HepG2 (cell line): ENCODE data around the gene FBXO2. TPM values are rescaled to one million over a fixed set of nuclear protein-coding genes. Genes with fewer than 3 reads are reported as not detected.

ENCODE experiments used
- CBFB ChIP-seq: sonication (generic); formaldehyde crosslinking; IDR thresholded peaks from 2 replicates; pipeline ENCODE4 v1.4.0; 2020; ENCODE audit warnings: missing genetic modification reagents
- CHD2 ChIP-seq: IDR thresholded peaks from 2 replicates; pipeline ENCODE4 v1.6.1; 2011; ENCODE audit warnings: low read depth, low read length, improper control_type of control experiment
- GABPB1 ChIP-seq: IDR thresholded peaks from 2 replicates; pipeline ENCODE4 v1.6.1; 2016; ENCODE audit warnings: mild to moderate bottlenecking, missing genetic modification reagents, moderate library complexity, missing compliant biosample characterization
- KDM5B ChIP-seq: sonication (generic); formaldehyde crosslinking; IDR thresholded peaks from 2 replicates; pipeline ENCODE4 v1.4.0; 2020; ENCODE audit warnings: missing genetic modification reagents, mild to moderate bottlenecking, borderline replicate concordance
- KLF13 ChIP-seq: sonication (generic); formaldehyde crosslinking; IDR thresholded peaks from 2 replicates; pipeline ENCODE4 v1.4.0; 2020; ENCODE audit warnings: mild to moderate bottlenecking, missing genetic modification reagents
- NR2F6 ChIP-seq, 2 experiments: IDR thresholded peaks; 2 replicates each; pipeline ENCODE4 v1.6.1; 2016; ENCODE audit warnings: antibody characterized with exemption in 1 of 2, mild to moderate bottlenecking in 1 of 2
- POLR2A ChIP-seq, 2 experiments: IDR thresholded peaks; 2 replicates each; pipeline ENCODE4 v1.6.1; 2011; ENCODE audit warnings: low read depth in 2 of 2, low read length in 2 of 2, mild to moderate bottlenecking in 1 of 2, moderate library complexity in 1 of 2; ENCODE audit not compliant: insufficient read depth in 1 of 2
- RFX5 ChIP-seq: IDR thresholded peaks from 2 replicates; pipeline ENCODE4 v1.6.1; 2011; ENCODE audit warnings: low read depth, low read length, improper control_type of control experiment
- SNAPC2 ChIP-seq: sonication (generic); formaldehyde crosslinking; IDR thresholded peaks from 2 replicates; pipeline ENCODE4 v1.8.1; 2022; ENCODE audit warnings: mild to moderate bottlenecking, missing genetic modification reagents
- STAT5B ChIP-seq: sonication (generic); formaldehyde crosslinking; IDR thresholded peaks from 2 replicates; pipeline ENCODE4 v1.4.0; 2020; ENCODE audit warnings: missing genetic modification reagents
- SUZ12 ChIP-seq: fragments of 150-350 bp; IDR thresholded peaks from 2 replicates; pipeline ENCODE4 v1.6.1; 2014; ENCODE audit warnings: low read depth, low read length
- TEF ChIP-seq: sonication (generic); formaldehyde crosslinking; IDR thresholded peaks from 2 replicates; pipeline ENCODE4 v1.5.0; 2020; ENCODE audit warnings: missing genetic modification reagents
- YEATS2 ChIP-seq: sonication (generic); formaldehyde crosslinking; IDR thresholded peaks from 2 replicates; pipeline ENCODE4 v1.4.0; 2020; ENCODE audit warnings: missing genetic modification reagents, borderline replicate concordance
- ZBTB2 ChIP-seq: sonication (generic); formaldehyde crosslinking; IDR thresholded peaks from 2 replicates; pipeline ENCODE4 v1.8.0; 2022; ENCODE audit warnings: low read depth, missing genetic modification reagents
- ZBTB34 ChIP-seq: sonication (generic); formaldehyde crosslinking; IDR thresholded peaks from 2 replicates; pipeline ENCODE4 v1.8.0; 2022; ENCODE audit warnings: mild to moderate bottlenecking, missing genetic modification reagents
- ZFAT ChIP-seq: sonication (generic); formaldehyde crosslinking; conservative IDR thresholded peaks from 2 replicates; pipeline ENCODE4 v1.8.1; 2023; ENCODE audit warnings: missing genetic modification reagents, inconsistent platforms
- ZGPAT ChIP-seq: IDR thresholded peaks from 2 replicates; pipeline ENCODE4 v1.6.1; 2016; ENCODE audit warnings: mild to moderate bottlenecking
- ZNF124 ChIP-seq: sonication (generic); formaldehyde crosslinking; IDR thresholded peaks from 2 replicates; pipeline ENCODE4 v1.4.0; 2020; ENCODE audit warnings: missing genetic modification reagents
- ZNF251 ChIP-seq: sonication (generic); formaldehyde crosslinking; IDR thresholded peaks from 2 replicates; pipeline ENCODE4 v1.9.0; 2021; ENCODE audit warnings: mild to moderate bottlenecking, missing genetic modification reagents
- ZNF282 ChIP-seq: fragments of 450-650 bp; IDR thresholded peaks from 2 replicates; pipeline ENCODE4 v1.6.1; 2018; ENCODE audit not compliant: partially characterized antibody
- ZNF33A ChIP-seq: sonication (generic); formaldehyde crosslinking; IDR thresholded peaks from 2 replicates; pipeline ENCODE4 v1.5.1; 2020; ENCODE audit warnings: missing genetic modification reagents, mild to moderate bottlenecking, moderate library complexity, borderline replicate concordance
- ZNF576 ChIP-seq: sonication (generic); formaldehyde crosslinking; IDR thresholded peaks from 2 replicates; pipeline ENCODE4 v1.4.0; 2020; ENCODE audit warnings: mild to moderate bottlenecking, missing genetic modification reagents
- ZNF615 ChIP-seq: sonication (generic); formaldehyde crosslinking; IDR thresholded peaks from 2 replicates; pipeline ENCODE4 v1.5.0; 2020; ENCODE audit warnings: mild to moderate bottlenecking, missing genetic modification reagents, borderline replicate concordance
- ZNF7 ChIP-seq: IDR thresholded peaks from 2 replicates; pipeline ENCODE4 v1.6.1; 2016; ENCODE audit warnings: missing biosample characterization, missing genetic modification reagents
- ZNF839 ChIP-seq: sonication (generic); formaldehyde crosslinking; IDR thresholded peaks from 2 replicates; pipeline ENCODE4 v1.4.0; 2020; ENCODE audit warnings: missing genetic modification reagents, mild to moderate bottlenecking, borderline replicate concordance
- ZZZ3 ChIP-seq: sonication (generic); formaldehyde crosslinking; IDR thresholded peaks from 2 replicates; pipeline ENCODE4 v1.4.0; 2020; ENCODE audit warnings: missing genetic modification reagents, mild to moderate bottlenecking, borderline replicate concordance
- polyA plus RNA-seq, 8 experiments: library from polyadenylated mRNA; depleted of rRNA in 3 of 8; stranded (reverse) in 7 of 8; unstranded in 1 of 8; fragments of >200 nt; fragmentation: Illumina TruSeq in 4 of 8; extraction: Trizol in 4 of 8; gene quantifications; 2 replicates each; pipeline versions ENCODE4 v1.2.1 to v1.2.3, GENCODE V29; 2011 to 2016; ENCODE audit warnings: low read depth in 4 of 8, missing spikeins in 1 of 8, mixed read lengths in 1 of 8; ENCODE audit not compliant: insufficient read depth in 1 of 8
- total RNA-seq, 5 experiments: library from RNA; depleted of rRNA; stranded (reverse); fragments of >200 nt; fragmentation: Illumina TruSeq; extraction: Trizol; gene quantifications; 2 replicates each; pipeline ENCODE4 v1.2.3, GENCODE V29; 2016; ENCODE audit warnings: low read depth in 1 of 5

FBXO2 gene
- total and polyA plus RNA-seq, 2 of the 13 experiments (the other 11 are each of a cell fraction or from before 2014, with no cell fraction given), result 79.3 to 112 TPM

- TF ChIP-seq ZNF33A (CRISPR knock-in tag) (no peak), KLF13 (CRISPR knock-in tag) (no peak), ZBTB2 (CRISPR knock-in tag) (0 out of 2 replicates have a peak, but pooled peaks have one; percentile 10), ZNF7 (CRISPR knock-in tag) (no peak), SNAPC2 (CRISPR knock-in tag) (0 out of 2 replicates have a peak, but pooled peaks have one; percentile 55), NR2F6 (IDR thresholded peaks at IDR 0.05) (peak; percentile 65; the same call in 1 of the 2 replicates), NR2F6 (CRISPR knock-in tag; IDR thresholded peaks at IDR 0.05) (peak; percentile 36; the same call in 1 of the 2 replicates), ZBTB34 (CRISPR knock-in tag) (0 out of 2 replicates have a peak, but pooled peaks have one; percentile 50), POLR2A (IDR thresholded peaks at IDR 0.05; ENCODE audit: insufficient read depth in 1 of 2, low read depth in 2 of 2, low read length in 2 of 2) (peak; percentile 45 to 54; a peak in 3 of 4 replicates), GABPB1 (peak; percentile 10; the same call in 1 of the 2 replicates), ZNF282 (no peak), ZNF615 (CRISPR knock-in tag) (no peak), STAT5B (CRISPR knock-in tag) (no peak), ZNF839 (CRISPR knock-in tag) (no peak), CHD2 (no peak), ZNF251 (CRISPR knock-in tag) (no peak), KDM5B (CRISPR knock-in tag) (peak; percentile 78), ZZZ3 (CRISPR knock-in tag) (no peak), CBFB (CRISPR knock-in tag) (0 out of 2 replicates have a peak, but pooled peaks have one; percentile 54), SUZ12 (no peak), ZNF576 (CRISPR knock-in tag) (no peak), YEATS2 (CRISPR knock-in tag) (no peak), RFX5 (no peak), ZGPAT (CRISPR knock-in tag) (peak; percentile 56; the same call in 1 of the 2 replicates), ZFAT (no peak), ZNF124 (peak; percentile 44; the same call in 1 of the 2 replicates), TEF (CRISPR knock-in tag) (no peak)
Measured at GRCh38 chr1:11671544-11672286, 17.5 kb upstream of the FBXO2 start (continued).
